ENCODE data around the gene HMCN1.

DNA sequence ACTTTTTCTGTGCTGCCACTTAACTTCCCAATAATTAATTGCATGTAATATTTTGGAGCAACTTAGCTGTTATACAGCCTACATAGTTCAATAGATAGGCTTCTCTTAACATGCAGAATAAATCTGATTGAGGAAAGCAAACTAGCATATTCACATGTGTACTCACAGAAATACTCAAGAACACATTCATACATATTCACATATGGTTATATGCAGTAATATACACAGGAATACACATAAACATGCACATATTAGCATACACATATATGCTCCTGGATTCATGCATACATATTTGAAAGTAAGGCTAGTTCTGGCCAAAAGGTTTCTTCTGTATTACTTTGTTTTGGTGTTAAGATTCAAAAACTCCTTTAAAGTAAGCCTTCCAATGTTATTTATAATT, 73.1 kb downstream of the HMCN1 start:
- TF ChIP-seq, protein P1, sequence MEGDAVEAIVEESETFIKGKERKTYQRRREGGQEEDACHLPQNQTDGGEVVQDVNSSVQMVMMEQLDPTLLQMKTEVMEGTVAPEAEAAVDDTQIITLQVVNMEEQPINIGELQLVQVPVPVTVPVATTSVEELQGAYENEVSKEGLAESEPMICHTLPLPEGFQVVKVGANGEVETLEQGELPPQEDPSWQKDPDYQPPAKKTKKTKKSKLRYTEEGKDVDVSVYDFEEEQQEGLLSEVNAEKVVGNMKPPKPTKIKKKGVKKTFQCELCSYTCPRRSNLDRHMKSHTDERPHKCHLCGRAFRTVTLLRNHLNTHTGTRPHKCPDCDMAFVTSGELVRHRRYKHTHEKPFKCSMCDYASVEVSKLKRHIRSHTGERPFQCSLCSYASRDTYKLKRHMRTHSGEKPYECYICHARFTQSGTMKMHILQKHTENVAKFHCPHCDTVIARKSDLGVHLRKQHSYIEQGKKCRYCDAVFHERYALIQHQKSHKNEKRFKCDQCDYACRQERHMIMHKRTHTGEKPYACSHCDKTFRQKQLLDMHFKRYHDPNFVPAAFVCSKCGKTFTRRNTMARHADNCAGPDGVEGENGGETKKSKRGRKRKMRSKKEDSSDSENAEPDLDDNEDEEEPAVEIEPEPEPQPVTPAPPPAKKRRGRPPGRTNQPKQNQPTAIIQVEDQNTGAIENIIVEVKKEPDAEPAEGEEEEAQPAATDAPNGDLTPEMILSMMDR (conservative IDR thresholded peaks at IDR 0.05), result no peak
- no peak for TF ChIP-seq ZFX (IDR thresholded peaks at IDR 0.05)

Data from C4-2B (cell line).